GM21737 (cell line): ENCODE data around the gene DENND1A.

Source experiments
- ATAC-seq: cut with Tn5 transposase; IDR thresholded peaks from one replicate; pipeline ENCODE4 v1.9.1; 2021; ENCODE audit warnings: mild to moderate bottlenecking, moderate library complexity; ENCODE audit not compliant: unreplicated experiment

DENND1A gene

GRCh38 chr9:123421801-123422455 lies 508.0 kb downstream of the DENND1A start:
- no peak for ATAC-seq

- ATAC-seq, result no peak
These were observed 508.7 kb downstream of the DENND1A start for GRCh38 chr9:123421186-123421585.

- no peak for ATAC-seq
These were observed 509.3 kb downstream of the DENND1A start for GRCh38 chr9:123420592-123421111.

GRCh38 chr9:123419721-123420591 lies 510.0 kb downstream of the DENND1A start:
- no peak for ATAC-seq

- no peak for ATAC-seq
These were observed 510.8 kb downstream of the DENND1A start for GRCh38 chr9:123419091-123419490.

- ATAC-seq, result no peak
These were observed 511.4 kb downstream of the DENND1A start for GRCh38 chr9:123418506-123418905.

GRCh38 chr9:123418052-123418430 lies 511.9 kb downstream of the DENND1A start:
- ATAC-seq, result no peak

- ATAC-seq, result no peak
These were observed 512.5 kb downstream of the DENND1A start for GRCh38 chr9:123417289-123418051.

GRCh38 chr9:123416176-123416575 lies 513.8 kb downstream of the DENND1A start:
- no peak for ATAC-seq

GRCh38 chr9:123414936-123415930 lies 514.7 kb downstream of the DENND1A start:
- no peak for ATAC-seq

- no peak for ATAC-seq
These were observed 515.7 kb downstream of the DENND1A start for GRCh38 chr9:123414204-123414603.

GRCh38 chr9:123412171-123412820 lies 517.6 kb downstream of the DENND1A start:
- no peak for ATAC-seq

- ATAC-seq, result no peak
These were observed 518.3 kb downstream of the DENND1A start for GRCh38 chr9:123411636-123412035.

- no peak for ATAC-seq
These were observed 518.7 kb downstream of the DENND1A start for GRCh38 chr9:123411191-123411590.

- no peak for ATAC-seq
These were observed 519.5 kb downstream of the DENND1A start for GRCh38 chr9:123410281-123410910.

GRCh38 chr9:123408313-123409262 lies 521.3 kb downstream of the DENND1A start:
- ATAC-seq, result no peak

- ATAC-seq, result no peak
These were observed 522.6 kb downstream of the DENND1A start for GRCh38 chr9:123407217-123407851.
